K562 (cell line): Measurements from ENCODE around the gene CCDC174. TPM values are rescaled to one million over a fixed set of nuclear protein-coding genes. Genes with fewer than 3 reads are reported as not detected.

Source experiments
- ATAC-seq: fragments of 200-7000 bp; cut with Tn5 transposase; 3 replicates; pipeline ENCODE4 v1.9.1; 2020; ENCODE audit warnings: moderate library complexity
- BruUV-seq: library from RNA; stranded (reverse); fragments of 400-500 nt; replicated peaks from 2 replicates; lab custom pipeline; 2021; lab: Mats Ljungman, UMichigan
- CTCF ChIA-PET: fragments of 300-600 bp; formaldehyde crosslinking; extraction: SDS; loops from one replicate; lab custom pipeline; 2021; ENCODE audit warnings: low intra/inter-chr PET ratio; lab: Yijun Ruan, JAX
- POLR2A ChIA-PET: fragments of 300-600, 350-650 bp; sonication (Branson Sonifier 250); formaldehyde crosslinking; extraction: SDS; loops from one replicate; lab custom pipeline; 2021; ENCODE audit warnings: antibody characterized with exemption, inconsistent platforms; lab: Yijun Ruan, JAX
- DNase-seq, 4 experiments: peaks; one replicate each; pipeline versions ENCODE4 v3.0.0 to v3.0.0-alpha.2; 2011 to 2018; ENCODE audit warnings: low spot score in 3 of 4, mixed read lengths in 3 of 4; ENCODE audit errors: extremely low read depth in 1 of 4
- FAIRE-seq: peaks from 2 replicates; lab custom pipeline; 2011; peaks lifted over from hg19 to GRCh38; lab: Jason Lieb, UNC
- H2AFZ ChIP-seq: 2 replicates; pipeline ENCODE4 v1.6.0; 2011; ENCODE audit warnings: low read depth, low read length, control low read depth, inconsistent platforms
- H3K27ac ChIP-seq: fragments of 200-600 bp; 3 replicates; pipeline ENCODE4 v1.8.0; 2011; ENCODE audit warnings: low read depth, mild to moderate bottlenecking, control low read depth, inconsistent platforms, low read length, moderate library complexity, mixed read lengths; ENCODE audit errors: extremely low read depth
- H3K27me3 ChIP-seq, 2 experiments: fragments of 300-600 bp in 1 of 2; 2 replicates in 1 of 2; 3 replicates in 1 of 2; pipeline versions ENCODE4 v1.6.0 to v1.8.0; 2011; ENCODE audit warnings: inconsistent platforms in 2 of 2, low read length in 2 of 2, mild to moderate bottlenecking in 1 of 2, mixed read lengths in 1 of 2, moderate library complexity in 1 of 2; ENCODE audit not compliant: control insufficient read depth in 2 of 2, insufficient read depth in 2 of 2
- H3K36me3 ChIP-seq: fragments of 300-600 bp; 3 replicates; pipeline ENCODE4 v1.8.0; 2011; ENCODE audit warnings: mild to moderate bottlenecking, low read length, inconsistent platforms; ENCODE audit not compliant: control insufficient read depth, insufficient read depth
- H3K4me1 ChIP-seq, 2 experiments: fragments of 200-600 bp in 1 of 2; replicated peaks in 1 of 2; 2 replicates in 1 of 2; 3 replicates in 1 of 2; pipeline versions ENCODE4 v1.5.1 to v1.8.0; 2011; ENCODE audit warnings: inconsistent platforms in 2 of 2, low read length in 2 of 2, mild to moderate bottlenecking in 1 of 2, mixed read lengths in 1 of 2, moderate library complexity in 1 of 2; ENCODE audit not compliant: control insufficient read depth in 2 of 2, insufficient read depth in 2 of 2
- H3K4me2 ChIP-seq: 2 replicates; pipeline ENCODE4 v1.6.1; 2011; ENCODE audit warnings: low read length, control low read depth, inconsistent platforms, mixed read lengths; ENCODE audit not compliant: insufficient read depth
- H3K4me3 ChIP-seq: fragments of 200-600 bp; sonication (generic), shearing (Covaris generic); 2 replicates; pipeline ENCODE4 v1.5.1; 2016; ENCODE audit warnings: control low read depth, inconsistent platforms
- H3K79me2 ChIP-seq: fragments of 200-600 bp; 3 replicates; pipeline ENCODE4 v1.8.0; 2011; ENCODE audit warnings: low read length, inconsistent platforms; ENCODE audit not compliant: control insufficient read depth, insufficient read depth
- H3K9ac ChIP-seq, 2 experiments: 2 replicates each; pipeline versions ENCODE4 v1.6.0 to v1.6.1; 2011; ENCODE audit warnings: low read depth in 2 of 2, low read length in 2 of 2, control low read depth in 1 of 2, inconsistent platforms in 1 of 2, mild to moderate bottlenecking in 1 of 2, mixed read lengths in 1 of 2; ENCODE audit not compliant: insufficient read depth in 1 of 2
- H3K9me1 ChIP-seq: one replicate; pipeline ENCODE4 v1.6.0; 2011; ENCODE audit warnings: inconsistent platforms, mild to moderate bottlenecking, low read length, moderate library complexity; ENCODE audit not compliant: control insufficient read depth, insufficient read depth
- H3K9me3 ChIP-seq: replicated peaks from 2 replicates; pipeline ENCODE4 v1.5.1; 2011; ENCODE audit warnings: low read depth, low read length, inconsistent platforms; ENCODE audit not compliant: control insufficient read depth, insufficient read depth
- H4K20me1 ChIP-seq: replicated peaks from 2 replicates; pipeline ENCODE4 v1.6.1; 2011; ENCODE audit warnings: low read length, inconsistent platforms, mixed read lengths; ENCODE audit not compliant: control insufficient read depth, insufficient read depth
- HDAC2 ChIP-seq: fragments of 450-650 bp; IDR thresholded peaks from 2 replicates; pipeline ENCODE4 v1.6.1; 2016; ENCODE audit warnings: mild to moderate bottlenecking
- KDM4B ChIP-seq, 2 experiments: fragments of 450-650 bp in 1 of 2; sonication (generic) in 1 of 2; IDR thresholded peaks; 2 replicates each; pipeline ENCODE4 v1.6.1; 2016 to 2017; ENCODE audit warnings: borderline replicate concordance in 2 of 2, antibody characterized with exemption in 1 of 2, low read depth in 1 of 2, mild to moderate bottlenecking in 1 of 2
- MXI1 ChIP-seq: IDR thresholded peaks from 2 replicates; pipeline ENCODE4 v1.6.1; 2011; ENCODE audit warnings: low read depth, mild to moderate bottlenecking, improper control_type of control experiment, low read length
- NFYB ChIP-seq: IDR thresholded peaks from 2 replicates; pipeline ENCODE4 v1.6.1; 2011; ENCODE audit warnings: mild to moderate bottlenecking, moderate library complexity; ENCODE audit not compliant: insufficient read length; ENCODE audit errors: extremely low read depth
- RAD51 ChIP-seq: fragments of 450-650 bp; IDR thresholded peaks from 2 replicates; pipeline ENCODE4 v1.7.1; 2016; ENCODE audit warnings: low read depth, mild to moderate bottlenecking, borderline replicate concordance
- RBM15 ChIP-seq: fragments of 200-400 bp; formaldehyde crosslinking; IDR thresholded peaks from 2 replicates; pipeline ENCODE4 v1.6.1; 2018; ENCODE audit warnings: mild to moderate bottlenecking, low read length, moderate library complexity; ENCODE audit not compliant: insufficient read depth
- TAF1 ChIP-seq: IDR thresholded peaks from 2 replicates; pipeline ENCODE4 v1.6.1; 2011; ENCODE audit warnings: mild to moderate bottlenecking, low read length, moderate library complexity; ENCODE audit not compliant: insufficient read depth, control insufficient read depth, severe bottlenecking; ENCODE audit errors: extremely low read depth
- TGIF2 ChIP-seq: sonication (generic); formaldehyde crosslinking; IDR thresholded peaks from 2 replicates; pipeline ENCODE4 v1.8.1; 2022; ENCODE audit warnings: mild to moderate bottlenecking, missing genetic modification reagents, moderate library complexity
- ZNF217 ChIP-seq: sonication (generic); formaldehyde crosslinking; IDR thresholded peaks from 2 replicates; pipeline ENCODE4 v1.8.0; 2022; ENCODE audit warnings: mild to moderate bottlenecking, missing genetic modification reagents
- ZNF696 ChIP-seq: fragments of 250-450 bp; sonication (Bioruptor Pico); conservative IDR thresholded peaks from 2 replicates; pipeline ENCODE4 v1.4.0; 2020; ENCODE audit warnings: mild to moderate bottlenecking, moderate library complexity
- ZNF785 ChIP-seq: fragments of 250-450 bp; sonication (Bioruptor Pico); IDR thresholded peaks from 2 replicates; pipeline ENCODE4 v1.4.0; 2020; ENCODE audit warnings: mild to moderate bottlenecking
- WGBS: fragments of 100-300 bp; shearing (Covaris generic); methylation state at CpG from one replicate; pipeline ENCODE4 v1.1.6; 2016; ENCODE audit warnings: low coverage, mixed read lengths; ENCODE audit not compliant: insufficient coverage; ENCODE audit errors: missing lambda C conversion rate; 5-methylcytosine and 5-hydroxymethylcytosine counted together
- in situ Hi-C: fragments of 300-500 bp; cut with MboI; formaldehyde crosslinking; loops from 4 replicates; pipeline ENCODE4 v1.15.0; 2018; ENCODE audit warnings: inconsistent platforms, mixed read lengths
- intact Hi-C: fragments of 100-400 bp; cut with micrococcal nuclease; formaldehyde crosslinking; loops from 2 replicates; pipeline ENCODE4 v1.14.2; 2022
- polyA plus RNA-seq, 8 experiments: library from polyadenylated mRNA; depleted of rRNA in 4 of 8; stranded (reverse) in 5 of 8; unstranded in 3 of 8; fragments of >200 nt; fragmentation: Nextera tagmentation in 2 of 8; fragmentation: Illumina TruSeq in 1 of 8; extraction: Ambion mirVana in 2 of 8; extraction: Trizol in 1 of 8; gene quantifications; 2 replicates each; pipeline versions ENCODE4 v1.2.1 to v1.2.3, GENCODE V29; 2011 to 2014; ENCODE audit warnings: inconsistent platforms in 1 of 8, missing spikeins in 1 of 8
- total RNA-seq, 7 experiments: library from RNA; depleted of rRNA in 6 of 7; stranded (reverse); fragments of >200 nt in 6 of 7; fragmentation: Illumina TruSeq in 2 of 7; extraction: Trizol in 2 of 7; gene quantifications; 2 replicates each; pipeline versions ENCODE4 v1.2.1 to v1.2.3, GENCODE V29; 2011 to 2021; ENCODE audit warnings: low replicate concordance in 1 of 7
- TF ChIP-seq, protein P1 (sequence below): fragments of 450-650 bp; IDR thresholded peaks from 2 replicates; pipeline ENCODE4 v1.6.1; 2014; ENCODE audit warnings: low read depth, mild to moderate bottlenecking, moderate library complexity, borderline replicate concordance
- TF ChIP-seq, protein P2 (sequence below): fragments of 450-650 bp; IDR thresholded peaks from 2 replicates; pipeline ENCODE4 v1.7.1; 2018; ENCODE audit warnings: mild to moderate bottlenecking, low read depth; ENCODE audit not compliant: partially characterized antibody
- TF ChIP-seq, protein P3 (sequence below): fragments of 250-450 bp; sonication (Bioruptor Pico); IDR thresholded peaks from 2 replicates; pipeline ENCODE4 v1.4.0; 2020; ENCODE audit warnings: mild to moderate bottlenecking, moderate library complexity

Gene CCDC174
- total and polyA plus RNA-seq, 9 of the 15 experiments (the other 6 are each of a cell fraction or from before 2014, with no cell fraction given): 7.4 to 41.0 (median 28.5) TPM

DNA sequence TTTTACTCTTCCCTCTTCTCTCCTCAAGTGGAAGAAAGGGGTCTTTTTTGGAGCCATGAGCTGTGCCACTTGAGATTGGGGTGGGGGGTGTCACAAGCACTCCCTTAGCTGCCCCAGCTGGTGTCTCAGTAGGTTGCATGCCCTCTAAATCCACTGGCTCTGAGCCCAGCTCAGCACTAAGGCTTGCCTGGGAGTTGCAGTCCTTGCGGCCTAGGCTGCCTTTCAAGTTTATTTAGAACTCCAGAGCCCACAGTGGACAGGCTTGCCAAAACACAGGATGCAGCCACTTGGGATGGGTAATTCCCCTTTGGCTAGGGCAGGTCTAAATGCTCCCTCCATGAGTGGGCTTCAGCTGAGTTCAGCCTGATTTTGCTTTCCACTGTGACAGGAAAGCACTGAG lies 48.1 kb downstream of the CCDC174 start (continued):
- TF ChIP-seq NFYB (no peak), RBM15 (no peak)

DNA sequence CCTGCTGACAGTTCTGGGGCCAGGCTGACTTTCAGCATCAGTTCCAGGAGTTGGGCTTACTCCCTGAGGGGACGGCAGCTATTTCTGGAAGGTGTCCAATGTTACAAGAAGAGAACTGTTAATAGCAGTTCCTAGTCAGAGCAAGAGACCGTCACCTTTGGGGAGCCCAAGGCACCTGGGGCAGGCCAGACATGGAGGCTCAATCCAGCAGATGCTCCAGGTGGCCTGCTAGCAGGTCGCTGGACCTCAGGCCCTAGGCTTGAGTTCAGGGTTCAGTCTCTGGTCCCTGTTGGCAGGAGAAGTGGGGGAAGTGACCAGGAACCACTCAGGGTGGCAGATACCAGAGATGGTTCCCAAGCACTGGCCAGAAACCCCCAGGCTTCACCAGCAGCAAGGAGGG lies 49.3 kb downstream of the CCDC174 start:
- no peak for FAIRE-seq
- TF ChIP-seq ZNF217 (no peak), KDM4B (IDR thresholded peaks at IDR 0.05; ENCODE audit: borderline replicate concordance in 2 of 2, low read depth in 1 of 2) (no peak), TGIF2 (CRISPR knock-in tag) (no peak), MXI1 (no peak), ZNF696 (no peak), NFYB (no peak), TAF1 (no peak), RAD51 (no peak), HDAC2 (no peak), ZNF785 (CRISPR knock-in tag) (no peak)
- TF ChIP-seq, protein P1, sequence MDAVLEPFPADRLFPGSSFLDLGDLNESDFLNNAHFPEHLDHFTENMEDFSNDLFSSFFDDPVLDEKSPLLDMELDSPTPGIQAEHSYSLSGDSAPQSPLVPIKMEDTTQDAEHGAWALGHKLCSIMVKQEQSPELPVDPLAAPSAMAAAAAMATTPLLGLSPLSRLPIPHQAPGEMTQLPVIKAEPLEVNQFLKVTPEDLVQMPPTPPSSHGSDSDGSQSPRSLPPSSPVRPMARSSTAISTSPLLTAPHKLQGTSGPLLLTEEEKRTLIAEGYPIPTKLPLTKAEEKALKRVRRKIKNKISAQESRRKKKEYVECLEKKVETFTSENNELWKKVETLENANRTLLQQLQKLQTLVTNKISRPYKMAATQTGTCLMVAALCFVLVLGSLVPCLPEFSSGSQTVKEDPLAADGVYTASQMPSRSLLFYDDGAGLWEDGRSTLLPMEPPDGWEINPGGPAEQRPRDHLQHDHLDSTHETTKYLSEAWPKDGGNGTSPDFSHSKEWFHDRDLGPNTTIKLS: no peak
- TF ChIP-seq, protein P2, sequence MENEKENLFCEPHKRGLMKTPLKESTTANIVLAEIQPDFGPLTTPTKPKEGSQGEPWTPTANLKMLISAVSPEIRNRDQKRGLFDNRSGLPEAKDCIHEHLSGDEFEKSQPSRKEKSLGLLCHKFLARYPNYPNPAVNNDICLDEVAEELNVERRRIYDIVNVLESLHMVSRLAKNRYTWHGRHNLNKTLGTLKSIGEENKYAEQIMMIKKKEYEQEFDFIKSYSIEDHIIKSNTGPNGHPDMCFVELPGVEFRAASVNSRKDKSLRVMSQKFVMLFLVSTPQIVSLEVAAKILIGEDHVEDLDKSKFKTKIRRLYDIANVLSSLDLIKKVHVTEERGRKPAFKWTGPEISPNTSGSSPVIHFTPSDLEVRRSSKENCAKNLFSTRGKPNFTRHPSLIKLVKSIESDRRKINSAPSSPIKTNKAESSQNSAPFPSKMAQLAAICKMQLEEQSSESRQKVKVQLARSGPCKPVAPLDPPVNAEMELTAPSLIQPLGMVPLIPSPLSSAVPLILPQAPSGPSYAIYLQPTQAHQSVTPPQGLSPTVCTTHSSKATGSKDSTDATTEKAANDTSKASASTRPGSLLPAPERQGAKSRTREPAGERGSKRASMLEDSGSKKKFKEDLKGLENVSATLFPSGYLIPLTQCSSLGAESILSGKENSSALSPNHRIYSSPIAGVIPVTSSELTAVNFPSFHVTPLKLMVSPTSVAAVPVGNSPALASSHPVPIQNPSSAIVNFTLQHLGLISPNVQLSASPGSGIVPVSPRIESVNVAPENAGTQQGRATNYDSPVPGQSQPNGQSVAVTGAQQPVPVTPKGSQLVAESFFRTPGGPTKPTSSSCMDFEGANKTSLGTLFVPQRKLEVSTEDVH: no peak
- TF ChIP-seq, protein P3, sequence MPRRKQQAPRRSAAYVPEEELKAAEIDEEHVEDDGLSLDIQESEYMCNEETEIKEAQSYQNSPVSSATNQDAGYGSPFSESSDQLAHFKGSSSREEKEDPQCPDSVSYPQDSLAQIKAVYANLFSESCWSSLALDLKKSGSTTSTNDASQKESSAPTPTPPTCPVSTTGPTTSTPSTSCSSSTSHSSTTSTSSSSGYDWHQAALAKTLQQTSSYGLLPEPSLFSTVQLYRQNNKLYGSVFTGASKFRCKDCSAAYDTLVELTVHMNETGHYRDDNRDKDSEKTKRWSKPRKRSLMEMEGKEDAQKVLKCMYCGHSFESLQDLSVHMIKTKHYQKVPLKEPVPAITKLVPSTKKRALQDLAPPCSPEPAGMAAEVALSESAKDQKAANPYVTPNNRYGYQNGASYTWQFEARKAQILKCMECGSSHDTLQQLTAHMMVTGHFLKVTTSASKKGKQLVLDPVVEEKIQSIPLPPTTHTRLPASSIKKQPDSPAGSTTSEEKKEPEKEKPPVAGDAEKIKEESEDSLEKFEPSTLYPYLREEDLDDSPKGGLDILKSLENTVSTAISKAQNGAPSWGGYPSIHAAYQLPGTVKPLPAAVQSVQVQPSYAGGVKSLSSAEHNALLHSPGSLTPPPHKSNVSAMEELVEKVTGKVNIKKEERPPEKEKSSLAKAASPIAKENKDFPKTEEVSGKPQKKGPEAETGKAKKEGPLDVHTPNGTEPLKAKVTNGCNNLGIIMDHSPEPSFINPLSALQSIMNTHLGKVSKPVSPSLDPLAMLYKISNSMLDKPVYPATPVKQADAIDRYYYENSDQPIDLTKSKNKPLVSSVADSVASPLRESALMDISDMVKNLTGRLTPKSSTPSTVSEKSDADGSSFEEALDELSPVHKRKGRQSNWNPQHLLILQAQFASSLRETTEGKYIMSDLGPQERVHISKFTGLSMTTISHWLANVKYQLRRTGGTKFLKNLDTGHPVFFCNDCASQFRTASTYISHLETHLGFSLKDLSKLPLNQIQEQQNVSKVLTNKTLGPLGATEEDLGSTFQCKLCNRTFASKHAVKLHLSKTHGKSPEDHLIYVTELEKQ (CRISPR knock-in tag): no peak

More for the DNA sequence above, 49.3 kb downstream of the CCDC174 start:
- Histone ChIP-seq H4K20me1 (no peaks in the 10 kb centered on the region), H3K4me3 (no peak overlapping the region), H3K4me1 (no peaks in the 10 kb centered on the region), H3K27me3 (peaks cover 2 to 21% of the 10 kb centered on the region in 2 experiments; a peak in 3 of 5 replicates), H2AFZ (no peak overlapping the region), H3K27ac (no peak overlapping the region), H3K9me3 (no peaks in the 10 kb centered on the region), H3K9ac (no peak overlapping the region), H3K36me3 (no peaks in the 10 kb centered on the region), H3K9me1 (no peaks in the 10 kb centered on the region), H3K4me2 (no peak overlapping the region), H3K79me2 (no peaks in the 10 kb centered on the region)
- intact Hi-C loops (no loop called here), in situ Hi-C loops (no loop called here)
- no peak for ATAC-seq
- BruUV-seq: no TSS peak
- DNase-seq: no peak
- 0% methylated on average over 3 of the region's 3 CpGs for WGBS
- ChIA-PET POLR2A (interaction anchor here (1.8 kb wide), 1 partner anchor 9 kb away, joined by 4 read pairs; no protein-coding TSS in a partner anchor), CTCF (no interaction called here)
